Fibroblast of skin of right biceps (primary cell): ENCODE measurements around the gene SYNPO2.
"Not testable (repeated sequence)": the region's sequence is repeated elsewhere in the genome, so short reads cannot be mapped to it uniquely, and the experiment has no call there.

Experiments used
- DNase-seq: peaks from one replicate; pipeline ENCODE4 v3.0.0-alpha.2; 2013

The SYNPO2 gene

DNA sequence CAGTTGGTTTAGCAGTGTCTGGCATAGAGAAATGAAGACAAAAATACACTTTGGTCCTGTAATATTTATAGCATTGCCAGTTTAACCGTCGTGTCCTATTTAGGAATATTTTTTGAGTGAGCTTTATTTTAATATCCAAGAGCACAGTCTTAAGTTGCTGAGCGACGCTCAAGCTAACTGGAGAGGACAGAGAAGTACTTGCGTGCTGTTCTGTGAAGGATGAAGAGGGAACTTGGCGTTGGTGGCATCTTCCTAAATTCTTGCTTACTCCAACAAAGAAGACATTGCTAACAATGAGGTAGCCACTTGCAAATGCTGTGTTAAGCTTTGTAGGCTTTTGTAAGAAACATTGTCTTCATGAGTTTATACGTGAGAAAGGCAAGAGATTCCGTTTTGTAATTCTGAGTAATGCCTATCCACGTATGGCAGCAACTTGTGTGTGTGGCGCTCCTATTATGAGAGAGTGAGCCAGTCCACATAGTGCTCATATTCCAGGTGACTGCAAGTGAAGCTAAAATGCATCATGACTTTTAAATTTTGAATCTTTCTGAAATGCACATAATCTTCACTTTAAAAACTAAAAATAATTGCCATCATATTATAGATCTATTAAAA lies 50.6 kb downstream of the SYNPO2 start:
- no peak for DNase-seq

DNA sequence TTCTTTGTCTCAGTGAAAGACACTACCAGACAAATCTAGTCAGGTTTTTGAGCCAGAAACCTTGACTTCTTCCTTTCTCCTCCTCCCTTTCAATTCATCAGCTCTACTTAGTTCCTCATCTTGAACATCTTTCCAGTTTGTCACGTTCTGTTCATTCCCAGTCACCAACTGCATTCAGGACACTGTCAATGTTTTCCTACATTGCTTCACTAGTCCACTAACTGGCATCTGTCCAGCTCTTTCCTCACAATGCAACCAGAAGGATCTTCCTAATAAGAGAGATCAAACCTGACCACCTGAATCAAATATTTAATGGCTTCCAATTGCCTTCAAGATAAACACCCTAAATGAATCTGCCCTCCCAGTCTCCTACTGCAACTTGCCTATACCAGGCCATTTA lies 52.5 kb downstream of the SYNPO2 start:
- no peak for DNase-seq

DNA sequence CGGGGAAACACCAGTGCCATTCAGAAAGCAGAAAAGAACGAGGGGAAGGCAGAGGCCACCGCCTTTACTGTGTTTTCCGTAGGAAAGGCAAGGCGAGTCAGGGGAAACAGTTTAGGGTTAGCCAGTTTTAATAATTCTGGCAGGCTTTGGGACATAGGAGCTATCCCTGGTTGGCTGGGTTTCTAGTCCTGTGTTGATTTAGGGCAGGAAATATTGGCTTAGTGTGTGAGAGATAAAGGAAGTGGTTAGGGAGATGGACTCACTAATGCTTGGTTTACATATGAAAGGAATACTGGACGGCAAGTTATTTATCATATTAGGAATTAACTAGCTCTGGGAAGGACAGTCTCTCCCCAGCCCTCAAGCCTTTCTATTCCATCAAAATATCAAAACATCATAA lies 53.1 kb downstream of the SYNPO2 start:
- peak; percentile 46 for DNase-seq

DNA sequence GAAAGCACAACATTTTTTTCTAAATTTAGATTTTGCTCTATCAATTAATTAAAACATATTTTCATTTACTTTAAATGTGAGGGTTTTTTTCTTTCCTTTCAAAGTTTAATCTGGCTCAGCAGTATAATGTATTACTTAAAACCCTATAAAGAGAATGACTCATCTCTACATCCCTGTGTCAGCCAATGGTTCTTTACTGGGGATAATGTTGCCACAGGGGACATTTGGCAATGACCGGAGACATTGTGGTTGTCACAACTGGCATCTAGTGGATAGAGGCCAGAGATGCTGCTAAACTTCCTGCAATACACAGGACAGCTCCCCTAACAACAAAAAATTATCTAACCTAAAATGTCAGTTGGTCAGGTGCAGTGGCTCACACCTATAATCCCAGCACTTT lies 53.8 kb downstream of the SYNPO2 start:
- peak; percentile 44 for DNase-seq

DNA sequence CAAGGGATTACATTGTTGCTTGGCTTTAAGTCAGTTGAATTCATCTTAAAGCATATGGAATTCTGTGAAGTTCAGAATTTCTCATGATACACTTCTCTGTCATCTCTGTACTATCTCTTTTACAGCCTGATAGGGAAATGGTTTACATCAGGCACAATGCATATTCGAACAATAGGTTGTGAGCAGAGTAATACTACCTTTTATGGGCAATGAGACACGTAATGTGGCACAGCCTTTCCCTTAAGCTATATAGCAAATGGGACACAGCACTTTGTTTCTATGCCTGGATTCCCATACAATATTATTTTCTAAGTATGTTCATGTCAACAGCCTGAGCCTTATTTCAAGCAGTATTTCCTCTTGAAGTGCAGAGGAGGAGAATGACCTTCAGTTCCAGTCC lies 58.4 kb downstream of the SYNPO2 start:
- no peak for DNase-seq

DNA sequence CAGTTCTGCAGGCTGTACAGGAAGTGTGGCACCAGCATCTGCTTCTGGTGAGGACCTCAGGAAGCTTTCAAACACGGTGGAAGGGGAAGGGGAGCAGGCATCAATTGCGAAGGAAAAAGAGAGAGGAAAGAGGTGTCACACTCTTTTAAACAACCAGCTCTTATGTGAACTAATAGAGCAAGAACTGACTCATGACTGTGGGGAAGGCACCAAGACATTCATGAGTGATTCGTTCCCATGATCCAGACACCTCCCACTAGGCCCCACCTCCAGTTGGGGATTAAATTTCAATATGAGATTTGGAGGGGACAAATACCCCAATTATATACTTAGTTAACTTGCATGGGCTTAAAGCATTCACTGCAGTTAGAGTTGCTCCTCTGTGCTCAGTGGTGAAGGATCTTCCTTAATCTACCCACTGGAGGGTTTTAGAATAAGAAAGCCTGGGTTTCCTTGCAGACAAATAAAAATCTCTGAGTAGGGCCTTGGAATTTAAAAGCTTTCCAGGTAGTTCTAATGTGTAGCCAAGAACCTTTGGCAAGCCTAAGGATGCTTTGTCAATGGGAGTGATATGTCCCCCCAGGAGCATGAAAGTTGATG lies 60.0 kb downstream of the SYNPO2 start:
- DNase-seq, result peak; percentile 46

DNA sequence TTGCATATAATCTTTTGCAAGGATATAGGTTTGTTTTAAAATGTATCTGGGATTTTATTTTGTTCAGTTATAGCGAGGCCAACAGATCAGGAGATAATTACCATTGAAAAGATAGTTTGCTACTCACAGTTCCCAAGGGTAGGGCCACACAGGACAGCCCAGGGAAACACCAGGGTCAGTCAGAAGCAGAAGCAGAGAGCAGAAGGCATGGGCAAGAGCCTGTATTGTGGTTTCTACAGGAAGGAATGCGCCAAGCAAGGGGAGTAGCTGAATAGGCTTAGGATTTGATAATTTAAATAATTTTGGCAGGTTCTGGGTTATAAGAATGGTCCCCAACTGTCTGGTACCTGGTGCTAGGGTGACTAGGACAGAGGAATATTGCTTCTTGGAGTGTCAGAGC lies 61.6 kb downstream of the SYNPO2 start:
- no peak for DNase-seq

DNA sequence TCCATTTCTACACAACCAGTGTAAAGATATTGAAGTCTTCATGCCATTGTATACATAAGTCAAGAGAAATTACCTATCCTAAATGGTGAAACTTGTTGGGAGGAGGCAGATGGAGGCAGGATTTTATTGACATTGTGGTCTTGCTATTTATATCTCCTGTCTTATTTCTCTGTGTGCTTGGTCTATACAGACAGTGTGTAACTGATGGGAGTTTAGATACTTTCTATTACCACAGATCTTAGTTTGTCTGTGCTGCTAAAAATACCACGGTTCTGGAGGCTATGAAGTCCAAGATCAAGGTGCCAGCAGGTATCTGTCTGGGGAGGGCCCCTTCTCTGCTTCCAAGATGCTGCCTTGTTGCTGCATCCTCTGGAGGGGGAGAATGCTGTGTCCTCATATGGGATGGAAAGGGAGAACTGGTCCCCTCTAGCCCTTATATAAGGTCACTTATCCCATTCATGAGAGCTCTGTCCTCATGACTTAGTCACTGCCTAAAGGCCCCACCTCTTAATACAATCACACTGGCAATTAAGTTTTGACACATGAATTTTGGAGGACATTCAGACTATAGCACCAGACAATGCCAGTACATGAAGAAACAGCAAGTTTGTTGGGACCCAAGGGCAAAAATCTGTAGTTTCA lies 62.4 kb downstream of the SYNPO2 start:
- no peak for DNase-seq

DNA sequence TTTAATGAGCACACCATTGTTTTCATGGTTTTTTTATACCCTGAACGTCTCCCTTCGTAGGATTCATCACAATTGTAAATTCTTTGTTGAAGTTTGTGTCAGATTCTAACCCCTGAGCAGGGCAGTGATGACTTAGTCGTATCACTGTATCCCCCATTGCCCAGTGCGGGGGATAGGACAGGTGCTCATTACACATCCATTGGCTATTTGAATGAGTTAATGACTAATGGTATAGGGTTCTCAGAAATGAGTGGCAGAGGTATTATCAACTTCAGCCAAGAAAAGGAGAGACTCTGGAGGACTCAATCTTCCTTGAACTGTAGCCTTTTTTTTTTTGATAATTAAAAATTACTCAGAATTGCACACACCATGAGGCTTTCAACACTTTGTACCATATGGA lies 64.6 kb downstream of the SYNPO2 start:
- peak; percentile 80 for DNase-seq

DNA sequence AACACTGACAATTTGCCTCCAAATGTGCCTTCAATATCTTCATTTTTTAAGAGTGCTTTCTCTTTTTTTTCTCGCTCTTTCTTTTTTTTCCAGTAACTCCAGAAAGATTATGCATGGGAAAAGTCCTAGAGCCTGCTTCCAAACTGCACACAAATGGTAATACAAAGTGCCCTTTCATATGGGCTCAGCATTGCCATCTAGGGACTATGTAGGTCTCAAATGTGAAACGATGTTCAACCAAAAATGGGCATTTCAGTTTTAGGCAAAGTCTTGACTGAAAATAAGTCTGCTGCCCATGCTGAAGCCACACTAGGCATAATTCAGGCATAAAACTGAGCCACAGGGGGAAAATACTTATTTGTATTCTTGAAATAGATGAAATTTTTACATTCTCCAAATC lies 65.6 kb downstream of the SYNPO2 start:
- DNase-seq, result peak; percentile 43

DNA sequence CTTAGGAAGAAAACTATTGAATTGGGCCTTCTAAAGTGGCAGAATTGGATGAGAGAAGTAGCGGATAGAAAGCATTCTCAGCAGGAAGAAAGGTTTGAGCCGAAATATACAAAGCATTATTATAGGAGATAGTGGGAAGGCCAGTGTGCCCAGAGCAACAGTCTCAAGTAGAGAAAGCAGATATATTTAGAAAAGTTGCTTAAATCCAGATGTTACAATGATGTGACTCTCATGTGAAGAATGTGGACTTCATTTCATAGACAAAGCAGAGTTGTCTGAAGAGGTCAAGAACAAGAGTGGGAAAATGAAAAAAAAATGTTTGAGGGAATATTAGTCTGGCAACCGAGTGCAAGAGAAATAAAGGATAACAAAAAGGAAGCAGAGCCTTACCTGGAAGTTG lies 66.9 kb downstream of the SYNPO2 start:
- DNase-seq, result peak; percentile 78

DNA sequence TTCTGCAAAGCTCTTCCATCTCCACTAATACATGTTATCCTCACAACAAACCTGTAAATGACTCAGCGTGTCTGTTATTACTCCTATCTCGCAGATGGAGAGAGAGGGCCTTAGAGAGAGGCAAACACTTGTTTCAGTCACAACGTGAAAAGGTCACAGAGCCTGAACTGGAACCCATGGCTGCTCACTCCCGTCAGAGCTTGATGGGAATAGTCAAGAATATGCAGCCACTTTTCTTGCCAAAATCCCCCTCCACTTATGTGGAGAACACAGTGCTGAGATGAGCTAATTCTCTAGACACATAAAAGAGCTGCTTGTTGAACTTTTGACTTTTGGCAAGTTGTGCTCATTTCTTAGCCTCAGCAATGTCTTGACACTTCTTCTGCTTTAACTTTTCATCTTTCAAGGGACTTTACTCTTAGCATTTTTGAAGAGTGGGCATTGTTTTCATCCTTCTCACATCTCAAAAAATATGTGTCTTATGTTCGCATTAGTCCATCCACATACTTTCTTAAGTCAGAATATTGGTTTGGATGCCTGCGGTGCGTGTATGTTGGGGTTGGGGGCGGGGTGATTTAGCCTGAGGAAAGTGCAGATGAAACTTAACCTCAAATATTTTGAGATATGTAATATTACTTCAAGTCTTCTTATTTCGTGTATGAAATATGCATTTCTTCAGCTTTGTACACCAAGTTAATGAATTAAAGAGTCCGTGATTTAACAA lies 69.2 kb downstream of the SYNPO2 start:
- DNase-seq, result peak; percentile 54

DNA sequence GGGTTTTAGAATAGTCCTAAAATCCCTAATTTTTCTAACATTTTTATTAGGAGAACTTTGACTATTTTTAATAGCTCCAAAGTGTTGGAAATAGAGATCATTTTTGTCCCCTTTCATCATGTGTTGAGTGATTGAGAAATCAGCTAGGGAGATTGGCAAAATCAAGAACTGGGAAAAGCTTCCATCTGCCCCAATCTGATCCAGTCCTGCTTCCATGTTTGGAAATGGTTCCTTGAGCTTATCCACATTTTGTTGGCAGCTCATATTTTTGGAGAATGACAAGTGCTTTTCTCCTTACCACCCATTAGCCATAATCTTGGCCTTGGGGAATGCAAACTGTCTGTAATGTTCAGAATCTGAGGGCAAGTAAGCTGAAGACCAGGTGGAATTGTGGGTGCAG lies 73.9 kb downstream of the SYNPO2 start:
- DNase-seq, result no peak

DNA sequence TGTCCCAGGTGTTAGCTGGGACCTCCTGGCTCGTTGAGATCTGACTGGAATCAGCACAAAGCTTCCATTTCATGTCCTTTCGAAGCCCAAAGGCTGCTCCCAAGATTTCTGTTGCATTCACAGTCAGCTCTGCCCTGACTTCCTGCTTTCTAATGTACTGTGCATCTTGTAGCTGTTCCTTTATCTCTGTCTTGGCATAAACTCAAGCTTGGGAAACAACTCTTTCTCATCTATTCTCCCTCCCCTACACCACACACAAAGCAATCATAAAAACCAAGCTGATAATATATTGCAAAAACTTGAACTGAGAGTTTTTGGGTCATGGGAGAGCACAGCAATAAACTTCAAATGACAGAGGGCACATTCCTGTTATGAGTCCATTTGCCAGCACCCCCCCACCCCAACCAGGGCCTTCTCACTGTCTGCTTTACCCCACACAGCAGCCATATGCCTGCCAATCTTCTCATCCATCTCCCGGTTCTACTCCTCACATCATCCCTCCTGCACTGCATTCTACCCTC lies 76.3 kb downstream of the SYNPO2 start:
- DNase-seq, result peak; percentile 70

DNA sequence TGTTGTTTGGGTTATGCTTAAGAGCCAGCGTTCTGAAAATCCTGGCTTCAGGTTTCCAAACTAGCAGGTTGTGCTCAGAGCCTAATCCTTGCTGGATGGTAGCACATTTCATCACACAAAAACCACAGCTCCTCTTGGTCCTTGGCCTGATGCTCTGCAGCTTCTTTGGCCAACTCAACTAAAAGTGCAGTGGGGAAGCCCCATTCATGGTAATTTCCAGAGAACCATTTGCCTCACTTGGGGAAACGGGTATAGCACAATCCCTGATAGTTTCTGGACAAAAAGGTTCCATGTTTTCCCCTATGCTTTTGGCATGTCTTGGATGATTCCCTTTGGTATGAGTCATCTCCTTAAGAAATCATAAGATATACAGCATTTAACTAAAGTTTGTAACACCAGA lies 78.7 kb downstream of the SYNPO2 start:
- peak; percentile 69 for DNase-seq

DNA sequence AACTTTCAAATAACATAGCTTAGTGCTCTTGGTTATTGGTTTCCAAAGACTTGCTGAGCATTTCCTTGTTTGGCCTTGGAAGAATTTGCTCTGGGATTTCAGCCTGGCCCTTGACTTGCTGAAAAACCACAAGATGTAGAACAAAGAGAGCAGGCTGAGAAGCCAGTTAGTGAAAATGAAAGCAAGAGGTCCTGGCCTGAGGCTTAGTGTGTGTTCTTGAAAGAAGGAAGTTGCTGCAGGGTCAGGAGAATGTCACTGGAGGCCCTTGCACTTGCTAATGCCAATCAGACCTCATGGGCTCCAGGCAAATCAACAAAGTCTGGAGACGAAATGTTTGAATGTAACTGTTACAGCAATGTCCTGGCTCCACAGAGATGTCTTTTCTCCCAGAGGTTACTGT lies 79.4 kb downstream of the SYNPO2 start:
- DNase-seq, result peak; percentile 87

DNA sequence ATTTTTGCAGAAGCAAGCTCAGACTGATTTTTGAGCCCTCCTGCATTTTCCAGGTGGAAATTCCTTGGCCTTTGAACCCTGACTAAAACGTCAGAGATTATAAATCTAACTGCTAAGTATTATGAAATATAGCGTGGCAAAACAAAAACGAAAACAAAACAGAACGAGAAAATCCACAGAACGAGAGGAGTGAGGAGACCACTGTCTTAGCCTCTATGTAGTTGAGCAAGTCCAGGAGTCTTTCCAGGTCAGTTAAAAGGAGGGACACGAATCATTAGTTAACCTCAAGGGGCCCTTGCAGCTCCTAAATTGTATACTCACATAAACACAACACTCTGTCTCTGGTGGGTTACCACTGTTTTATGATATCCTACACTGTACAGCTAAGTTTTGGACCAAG lies 80.2 kb downstream of the SYNPO2 start:
- DNase-seq, result no peak

DNA sequence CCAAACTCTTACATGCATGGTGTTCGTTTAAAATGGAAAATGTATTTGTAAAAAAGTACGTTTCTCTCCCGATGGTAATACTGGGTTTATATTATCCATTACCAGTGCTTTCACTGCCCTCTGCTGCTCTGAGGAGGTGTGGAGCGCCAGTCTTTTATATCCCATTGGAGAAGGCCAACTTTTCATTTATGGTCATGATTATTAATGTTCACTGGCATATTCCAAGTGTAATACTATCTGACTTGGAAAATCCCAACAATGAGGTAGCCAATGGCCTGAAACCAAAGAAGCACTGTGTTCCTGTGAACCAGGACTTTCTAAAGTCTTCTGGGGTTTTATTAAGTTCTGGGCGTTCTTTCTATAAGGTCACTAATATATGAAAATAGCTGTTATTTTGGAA lies 80.7 kb downstream of the SYNPO2 start:
- peak; percentile 76 for DNase-seq

DNA sequence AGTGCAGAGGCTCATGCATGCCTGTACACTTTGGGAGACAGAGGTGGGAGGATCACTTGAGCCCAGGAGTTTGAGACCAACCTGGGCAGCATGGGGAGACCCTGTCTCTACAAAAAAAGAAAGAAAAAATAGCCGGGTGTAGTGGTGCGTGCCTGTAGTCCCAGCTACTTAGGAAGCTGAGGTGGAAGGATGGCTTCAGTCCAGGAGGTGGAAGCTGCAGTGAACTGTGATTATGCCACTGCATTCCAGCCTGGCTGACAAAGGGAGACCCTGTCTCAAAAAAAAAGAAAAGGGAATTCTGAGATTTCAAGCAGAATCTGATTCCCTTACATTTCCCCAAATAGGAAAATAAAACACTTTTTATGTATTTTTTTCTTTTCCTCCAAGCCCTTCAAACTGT lies 83.5 kb downstream of the SYNPO2 start:
- DNase-seq, result no peak

DNA sequence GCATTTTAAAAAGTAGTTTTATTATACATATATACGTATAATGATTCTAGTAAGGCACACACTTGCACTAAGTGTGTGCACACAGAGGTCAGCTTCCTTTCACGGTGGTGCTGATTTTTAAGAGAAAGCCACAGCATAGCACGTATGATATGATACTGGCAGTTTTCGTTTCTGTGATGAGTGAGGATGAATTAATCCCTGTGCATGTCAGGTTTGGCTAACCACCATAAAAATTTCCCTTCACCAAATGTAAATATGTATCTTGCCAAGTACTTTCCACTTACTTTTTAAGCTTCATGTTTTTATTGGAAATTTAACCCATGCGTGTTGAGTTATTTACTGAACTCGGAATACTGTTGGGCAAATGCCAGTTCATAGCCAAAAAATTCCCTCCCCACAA lies 84.6 kb downstream of the SYNPO2 start:
- DNase-seq, result peak; percentile 64

DNA sequence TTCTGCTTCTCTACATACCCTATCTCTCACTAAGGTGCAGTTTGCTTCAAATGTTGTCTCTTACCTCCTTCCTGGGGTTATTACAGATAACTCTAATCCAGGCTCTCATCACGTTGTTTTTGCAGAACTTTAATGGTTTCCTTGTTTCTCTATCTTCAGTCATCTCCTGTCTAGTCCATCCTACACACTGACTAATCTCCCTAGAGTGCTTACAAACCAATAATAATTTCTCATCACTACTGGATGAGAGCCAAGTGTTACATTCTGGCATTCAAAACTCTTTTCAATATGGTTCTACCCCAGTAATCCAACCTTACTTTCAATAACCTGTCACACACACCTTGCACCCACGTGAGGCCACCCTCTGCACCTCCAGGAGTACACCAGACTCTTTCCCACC lies 86.1 kb downstream of the SYNPO2 start:
- peak; percentile 74 for DNase-seq

DNA sequence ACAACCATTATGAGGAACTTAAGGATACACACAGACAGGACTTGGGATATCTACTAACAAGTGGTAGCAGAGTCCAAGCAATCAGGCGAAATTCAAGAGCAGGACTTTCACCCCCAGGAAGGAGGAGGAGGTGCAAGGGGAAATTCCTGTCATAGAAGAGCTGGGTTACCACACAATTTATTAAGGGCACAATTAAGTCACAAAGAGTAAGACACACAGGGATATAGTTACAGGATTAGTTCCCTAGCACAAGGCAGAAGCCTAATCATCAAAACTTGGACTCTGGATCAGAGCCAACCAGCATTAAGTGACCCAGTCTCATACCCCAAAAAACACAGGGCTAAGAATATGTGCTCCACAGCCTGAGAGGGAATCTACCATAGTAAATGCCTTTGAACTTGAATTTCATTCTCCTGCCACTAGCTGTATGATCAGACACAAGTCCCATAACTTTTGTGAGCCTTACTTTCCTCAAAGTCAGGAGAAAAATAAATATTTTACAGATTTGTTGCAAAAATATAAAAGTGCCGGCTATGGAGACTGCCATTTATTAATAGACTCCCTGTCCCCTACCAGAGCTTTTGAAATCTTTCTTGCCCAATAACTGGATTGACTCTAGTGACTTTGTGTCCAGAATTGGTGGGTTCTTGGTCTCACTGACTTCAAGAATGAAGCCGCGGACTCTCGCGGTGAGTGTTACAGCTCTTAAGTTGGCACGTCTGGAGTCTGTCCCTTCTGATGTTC lies 87.0 kb downstream of the SYNPO2 start:
- no peak for DNase-seq

DNA sequence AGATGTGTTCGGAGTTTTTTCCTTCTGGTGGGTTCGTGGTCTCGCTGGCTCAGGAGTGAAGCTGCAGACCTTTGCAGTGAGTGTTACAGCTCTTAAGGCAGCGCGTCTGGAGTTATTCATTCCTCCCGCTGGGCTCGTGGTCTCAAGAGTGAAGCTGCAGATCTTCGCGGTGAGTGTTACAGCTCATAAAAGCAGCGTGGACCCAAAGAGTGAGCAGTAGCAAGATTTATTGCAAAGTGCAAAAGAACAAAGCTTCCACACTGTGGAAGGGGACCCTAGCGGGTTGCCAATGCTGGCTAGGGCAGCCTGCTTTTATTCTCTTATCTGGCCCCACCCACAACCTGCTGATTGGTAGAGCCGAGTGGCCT lies 87.5 kb downstream of the SYNPO2 start:
- not testable (repeated sequence) for DNase-seq
